Neural crest cell (in vitro differentiated cells): ENCODE data around the gene CORT. TPM values are rescaled to one million over a fixed set of nuclear protein-coding genes. Genes with fewer than 3 reads are reported as not detected.
"Not testable (repeated sequence)": the region's sequence is repeated elsewhere in the genome, so short reads cannot be mapped to it uniquely, and the experiment has no call there.

Source experiments
- DNase-seq: peaks from one replicate; pipeline ENCODE4 v3.0.0; 2021; ENCODE audit warnings: low read depth, mixed read lengths, low spot score
- H3K27ac Mint-ChIP-seq: one replicate; pipeline ENCODE4 v1.8.0; 2021; ENCODE audit warnings: mild to moderate bottlenecking, mixed read lengths; ENCODE audit not compliant: unreplicated experiment
- H3K27me3 Mint-ChIP-seq: 2 replicates; pipeline ENCODE4 v1.8.0; 2021; ENCODE audit warnings: low read depth, mild to moderate bottlenecking, mixed read lengths
- H3K36me3 Mint-ChIP-seq: 2 replicates; pipeline ENCODE4 v1.8.0; 2021; ENCODE audit warnings: low read depth, mild to moderate bottlenecking, mixed read lengths
- H3K4me1 Mint-ChIP-seq: 2 replicates; pipeline ENCODE4 v1.8.0; 2021; ENCODE audit warnings: mixed read lengths
- H3K4me3 Mint-ChIP-seq: one replicate; pipeline ENCODE4 v1.8.0; 2021; ENCODE audit warnings: mild to moderate bottlenecking, mixed read lengths
- H3K9me3 Mint-ChIP-seq: 2 replicates; pipeline ENCODE4 v1.8.0; 2021; ENCODE audit warnings: mixed read lengths
- long read RNA-seq: library from polyadenylated mRNA; unstranded; transcript quantifications from one replicate; pipeline ENCODE4 v2.0.0, GENCODE V29; 2020
- total RNA-seq: library from RNA; stranded (reverse); gene quantifications from 2 replicates; pipeline ENCODE4 v1.2.1, GENCODE V29; 2021
- TF ChIP-seq, protein P1 (sequence below): fragments of 200-600 bp; sonication (generic); conservative IDR thresholded peaks from 2 replicates; pipeline ENCODE4 v1.5.0; 2021; ENCODE audit warnings: antibody characterized with exemption, mild to moderate bottlenecking

CORT gene, protein sequence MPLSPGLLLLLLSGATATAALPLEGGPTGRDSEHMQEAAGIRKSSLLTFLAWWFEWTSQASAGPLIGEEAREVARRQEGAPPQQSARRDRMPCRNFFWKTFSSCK
- 1.2 and 1.3 TPM in 2 replicates for total RNA-seq
- long read RNA-seq = 0 reads

DNA sequence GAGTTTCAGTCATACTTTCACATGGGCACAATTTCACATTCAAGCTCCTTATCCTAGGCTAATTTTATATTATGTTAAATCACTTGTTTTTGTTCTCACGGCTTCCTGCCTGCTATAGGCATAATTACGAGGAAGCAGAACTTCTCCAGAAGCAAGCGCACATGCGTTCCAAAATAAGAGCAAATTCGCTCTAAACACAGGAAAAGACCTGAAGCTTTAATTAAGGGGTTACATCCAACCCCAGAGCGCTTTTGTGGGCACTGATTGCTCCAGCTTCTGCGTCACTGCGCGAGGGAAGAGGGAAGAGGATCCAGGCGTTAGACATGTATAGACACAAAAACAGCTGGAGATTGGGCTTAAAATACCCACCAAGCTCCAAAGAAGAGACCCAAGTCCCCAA is at the start of gene CORT:
Gene CORT, plus strand, starts transcription at position 281 of the 400 bp plus-strand sequence. CDS start 193 bp downstream, outside the sequence.
- no peak within 1 kb of the TSS for H3K27ac Mint-ChIP-seq
- peaks cover 3% of the 10 kb centered on the region for H3K36me3 Mint-ChIP-seq
- H3K4me3 Mint-ChIP-seq = no peak within 1 kb of the TSS
- TF ChIP-seq, protein P1, sequence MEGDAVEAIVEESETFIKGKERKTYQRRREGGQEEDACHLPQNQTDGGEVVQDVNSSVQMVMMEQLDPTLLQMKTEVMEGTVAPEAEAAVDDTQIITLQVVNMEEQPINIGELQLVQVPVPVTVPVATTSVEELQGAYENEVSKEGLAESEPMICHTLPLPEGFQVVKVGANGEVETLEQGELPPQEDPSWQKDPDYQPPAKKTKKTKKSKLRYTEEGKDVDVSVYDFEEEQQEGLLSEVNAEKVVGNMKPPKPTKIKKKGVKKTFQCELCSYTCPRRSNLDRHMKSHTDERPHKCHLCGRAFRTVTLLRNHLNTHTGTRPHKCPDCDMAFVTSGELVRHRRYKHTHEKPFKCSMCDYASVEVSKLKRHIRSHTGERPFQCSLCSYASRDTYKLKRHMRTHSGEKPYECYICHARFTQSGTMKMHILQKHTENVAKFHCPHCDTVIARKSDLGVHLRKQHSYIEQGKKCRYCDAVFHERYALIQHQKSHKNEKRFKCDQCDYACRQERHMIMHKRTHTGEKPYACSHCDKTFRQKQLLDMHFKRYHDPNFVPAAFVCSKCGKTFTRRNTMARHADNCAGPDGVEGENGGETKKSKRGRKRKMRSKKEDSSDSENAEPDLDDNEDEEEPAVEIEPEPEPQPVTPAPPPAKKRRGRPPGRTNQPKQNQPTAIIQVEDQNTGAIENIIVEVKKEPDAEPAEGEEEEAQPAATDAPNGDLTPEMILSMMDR = no peak
- H3K27me3 Mint-ChIP-seq = no peaks in the 10 kb centered on the region
- H3K4me1 Mint-ChIP-seq = peaks cover 21% of the 10 kb centered on the region
- no peak for DNase-seq
- no peaks in the 10 kb centered on the region for H3K9me3 Mint-ChIP-seq

DNA sequence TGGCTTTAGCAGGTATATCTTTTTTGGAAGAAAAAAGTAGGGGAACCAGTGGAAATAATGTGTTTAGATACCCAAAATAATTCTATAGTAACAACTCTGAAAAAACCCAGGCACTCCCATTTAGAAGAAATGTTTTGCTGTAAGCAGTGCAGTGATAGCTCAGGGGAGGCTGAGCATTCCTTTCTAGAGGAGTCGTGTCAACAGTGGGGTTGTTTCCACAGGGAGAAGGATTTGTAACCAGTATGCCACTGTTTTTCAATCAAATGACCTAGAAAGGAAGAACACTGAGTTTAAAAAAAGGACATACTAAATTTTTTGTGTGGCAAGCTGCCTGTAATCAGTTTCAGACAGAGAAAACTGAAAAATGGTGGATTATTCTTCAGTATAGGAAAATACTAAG is 48.5 kb upstream of the CORT start:
- peaks cover 33% of the 10 kb centered on the region for H3K36me3 Mint-ChIP-seq
- no peaks in the 10 kb centered on the region for H3K9me3 Mint-ChIP-seq
- H3K27me3 Mint-ChIP-seq = peaks cover 9% of the 10 kb centered on the region
- TF ChIP-seq, protein P1 = no peak
- peaks cover 39% of the 10 kb centered on the region for H3K4me1 Mint-ChIP-seq
- H3K27ac Mint-ChIP-seq = no peak overlapping the region
- H3K4me3 Mint-ChIP-seq = peak overlapping the region; percentile 99
- no peak for DNase-seq

DNA sequence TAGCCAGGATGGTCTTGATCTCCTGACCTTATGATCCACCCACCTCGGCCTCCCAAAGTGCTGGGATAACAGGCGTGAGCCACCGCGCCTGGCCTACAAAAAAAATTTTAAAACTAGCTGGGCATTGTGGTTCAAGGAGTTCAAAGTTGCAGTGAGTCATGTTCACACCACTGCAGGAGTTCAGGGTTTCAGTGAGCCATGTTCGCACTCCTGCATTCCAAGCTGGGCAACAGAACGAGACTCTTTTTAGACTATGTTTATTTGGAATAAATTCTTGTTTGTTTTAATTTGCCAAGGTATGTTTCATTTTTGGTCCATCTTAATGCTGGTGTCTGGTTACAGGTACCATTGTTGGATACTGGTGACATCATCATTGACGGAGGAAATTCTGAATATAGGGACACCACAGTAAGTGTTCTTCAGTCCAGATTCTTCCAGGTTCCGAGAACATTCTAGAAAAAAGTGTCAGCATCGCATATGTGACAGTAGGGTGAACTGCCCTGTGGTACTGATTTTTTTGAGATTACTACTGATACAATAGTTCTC is 47.0 kb upstream of the CORT start:
- TF ChIP-seq, protein P1 = no peak
- H3K36me3 Mint-ChIP-seq = peaks cover 36% of the 10 kb centered on the region
- H3K27me3 Mint-ChIP-seq = peaks cover 9% of the 10 kb centered on the region
- H3K9me3 Mint-ChIP-seq = no peaks in the 10 kb centered on the region
- DNase-seq = no peak
- peak overlapping the region; percentile 77 for H3K4me3 Mint-ChIP-seq
- H3K27ac Mint-ChIP-seq = no peak overlapping the region
- H3K4me1 Mint-ChIP-seq = peaks cover 34% of the 10 kb centered on the region

DNA sequence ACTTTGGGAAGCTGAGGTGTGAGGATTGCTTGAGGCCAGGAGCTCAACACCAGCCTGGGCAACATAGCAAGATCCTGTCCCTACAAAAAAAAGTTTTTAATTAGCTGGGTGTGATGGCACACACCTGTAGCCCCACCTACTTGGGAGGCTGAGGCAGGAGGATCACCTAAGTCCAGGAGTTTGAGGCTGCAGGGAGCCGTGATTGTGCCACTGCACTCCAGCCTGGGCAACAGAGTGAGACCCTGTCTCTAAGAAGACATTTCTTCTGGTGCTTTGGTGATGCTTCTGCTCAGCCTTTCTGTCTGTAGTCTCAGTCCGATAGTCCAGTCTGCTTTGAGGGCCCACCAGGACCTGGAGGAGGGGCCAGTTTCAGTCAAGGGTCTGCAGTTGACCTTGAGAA is 42.6 kb upstream of the CORT start:
- H3K27me3 Mint-ChIP-seq = no peaks in the 10 kb centered on the region
- no peak overlapping the region for H3K4me3 Mint-ChIP-seq
- H3K27ac Mint-ChIP-seq = peak overlapping the region; percentile 67
- no peak for DNase-seq
- H3K9me3 Mint-ChIP-seq = no peaks in the 10 kb centered on the region
- H3K4me1 Mint-ChIP-seq = peaks cover 6% of the 10 kb centered on the region
- H3K36me3 Mint-ChIP-seq = peaks cover 40% of the 10 kb centered on the region
- TF ChIP-seq, protein P1 = no peak

DNA sequence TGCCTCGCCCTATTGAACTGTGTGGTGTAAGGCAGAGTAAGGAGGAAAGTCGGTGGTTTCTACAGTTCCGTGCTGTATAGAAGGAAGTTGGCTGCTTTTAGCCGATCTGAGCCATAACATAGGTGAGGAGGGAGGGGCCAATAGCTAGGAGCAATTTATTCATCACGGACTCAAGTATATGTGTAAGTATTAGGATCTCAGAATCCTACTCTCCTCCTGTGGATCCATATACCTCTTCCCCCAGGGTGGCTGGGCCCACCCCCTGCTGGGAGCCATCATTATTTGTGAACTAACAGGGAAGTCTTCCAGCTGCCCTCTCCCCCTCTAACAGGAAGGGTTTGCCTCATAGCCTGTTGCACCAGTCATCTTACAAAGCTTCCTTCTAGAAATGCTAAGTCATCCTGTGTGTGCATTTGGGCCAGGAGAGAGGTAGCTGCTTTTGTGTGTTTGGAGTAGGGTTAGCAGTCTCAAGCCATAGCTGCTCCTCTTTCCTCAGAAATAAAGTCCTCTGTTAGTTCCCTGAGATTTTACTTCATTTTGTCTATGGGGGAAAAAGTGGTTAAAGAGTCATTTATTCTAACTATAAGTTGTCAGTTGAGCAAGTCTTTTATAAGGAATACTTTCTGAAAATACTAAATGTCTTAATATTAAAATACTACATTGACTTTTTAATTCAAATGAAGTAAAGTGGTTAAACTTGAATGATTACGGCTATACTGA is 34.5 kb upstream of the CORT start:
- TF ChIP-seq, protein P1 = no peak
- Mint-ChIP-seq H3K4me3 (no peak overlapping the region), H3K9me3 (no peaks in the 10 kb centered on the region), H3K4me1 (peaks cover 9% of the 10 kb centered on the region), H3K27ac (peak overlapping the region; percentile 88), H3K27me3 (no peaks in the 10 kb centered on the region), H3K36me3 (peaks cover 46% of the 10 kb centered on the region)
- no peak for DNase-seq

DNA sequence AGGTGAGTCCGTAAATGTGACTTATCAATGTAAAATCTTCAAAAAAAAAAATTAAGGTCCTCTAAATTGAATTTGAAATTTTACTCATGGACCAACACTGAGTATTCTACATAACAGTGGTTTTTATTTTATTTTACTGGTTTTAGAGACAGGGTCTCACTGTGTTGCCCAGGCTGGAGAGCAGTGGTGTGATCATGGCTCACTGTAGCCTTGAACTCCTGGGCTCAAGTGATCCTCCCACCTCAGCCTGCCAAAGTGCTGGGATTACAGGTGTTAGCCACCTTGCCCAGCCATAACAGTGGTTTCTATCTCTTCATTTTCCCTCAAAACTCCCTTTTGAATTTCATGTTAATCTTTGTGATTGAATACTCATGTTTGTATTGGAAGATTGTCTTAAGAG is 33.9 kb upstream of the CORT start:
- not testable (repeated sequence) for H3K27ac Mint-ChIP-seq
- H3K36me3 Mint-ChIP-seq = peaks cover 46% of the 10 kb centered on the region

DNA sequence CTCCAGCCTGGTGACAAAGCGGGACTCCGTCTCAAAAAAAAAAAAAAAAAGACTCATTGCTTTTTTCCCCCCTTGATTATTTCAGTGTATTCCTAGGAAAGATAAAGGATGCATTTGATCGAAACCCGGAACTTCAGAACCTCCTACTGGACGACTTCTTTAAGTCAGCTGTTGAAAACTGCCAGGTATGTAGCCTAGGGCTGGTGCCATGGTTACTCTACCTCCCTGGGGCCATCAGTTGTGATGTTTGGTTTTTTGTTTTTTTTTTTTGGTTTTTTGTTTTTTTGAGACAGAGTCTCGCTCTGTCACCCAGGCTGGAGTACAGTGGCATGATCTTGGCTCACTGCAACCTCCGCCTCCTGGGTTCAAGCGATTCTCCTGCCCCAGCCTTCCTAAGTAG is 31.1 kb upstream of the CORT start:
- H3K36me3 Mint-ChIP-seq = peaks cover 29% of the 10 kb centered on the region
- H3K9me3 Mint-ChIP-seq, DNase-seq, H3K27ac Mint-ChIP-seq, H3K4me3 Mint-ChIP-seq, H3K27me3 Mint-ChIP-seq: not testable (repeated sequence)
- H3K4me1 Mint-ChIP-seq = peaks cover 12% of the 10 kb centered on the region

More for the DNA sequence above, 33.9 kb upstream of the CORT start:
- H3K9me3 Mint-ChIP-seq, H3K4me1 Mint-ChIP-seq, DNase-seq, H3K4me3 Mint-ChIP-seq, H3K27me3 Mint-ChIP-seq: not testable (repeated sequence)
